Coronary artery (tissue), 2 donors: ENCODE data around the gene KATNB1.

ENCODE experiments used
- DNase-seq: peaks from one replicate; pipeline ENCODE4 v3.0.0-alpha.2; 2017; ENCODE audit warnings: low spot score
- H3K27ac ChIP-seq, 2 donors: fragments of 200-600 bp; sonication (generic); one replicate each; pipeline ENCODE4 v1.5.1; 2016 to 2019
- H3K4me3 ChIP-seq: fragments of 200-600 bp; sonication (generic); 2 replicates; pipeline ENCODE4 v1.5.1; 2016; ENCODE audit warnings: mild to moderate bottlenecking, moderate library complexity
- CTCF ChIP-seq: fragments of 200-600 bp; sonication (generic); IDR thresholded peaks from one replicate; pipeline ENCODE4 v1.5.1; 2019; ENCODE audit warnings: antibody characterized with exemption

The KATNB1 gene

GRCh38 chr16:57735755-57736418 is at the start of gene KATNB1:
Gene KATNB1 (plus strand): TSS chr16:57735770. CDS start chr16:57737244, 1,474 bp downstream.
- Histone ChIP-seq H3K27ac (peak within 1 kb of the TSS; percentile 80 to 95), H3K4me3 (peak within 1 kb of the TSS; percentile 97)
- no peak for DNase-seq
- TF ChIP-seq CTCF = no peak

- peak; percentile 43 for DNase-seq
- H3K4me3 ChIP-seq = no peak overlapping the region
- no peak for TF ChIP-seq CTCF
- H3K27ac ChIP-seq = no peak overlapping the region
These were observed 49.0 kb upstream of the KATNB1 start for GRCh38 chr16:57686577-57686976.

- no peak overlapping the region for H3K4me3 ChIP-seq
- peak; percentile 36 for DNase-seq
- no peak for TF ChIP-seq CTCF
- H3K27ac ChIP-seq = no peak overlapping the region
These were observed 48.1 kb upstream of the KATNB1 start for GRCh38 chr16:57687363-57687929.

GRCh38 chr16:57688487-57688986 is 47.0 kb upstream of the KATNB1 start:
- Histone ChIP-seq H3K4me3 (no peak overlapping the region), H3K27ac (no peak overlapping the region)
- TF ChIP-seq CTCF = no peak
- peak; percentile 28 for DNase-seq

- peak; percentile 64 for DNase-seq
- TF ChIP-seq CTCF = no peak
- H3K27ac ChIP-seq = no peak overlapping the region
- H3K4me3 ChIP-seq = no peak overlapping the region
These were observed 46.4 kb upstream of the KATNB1 start for GRCh38 chr16:57688987-57689761.

- DNase-seq = peak; percentile 36
- Histone ChIP-seq H3K4me3 (no peak overlapping the region), H3K27ac (no peak overlapping the region)
- no peak for TF ChIP-seq CTCF
These were observed 45.6 kb upstream of the KATNB1 start for GRCh38 chr16:57689762-57690558.
